ENCODE measurements around the gene TDRD9. TPM values are rescaled to one million over a fixed set of nuclear protein-coding genes. Genes with fewer than 3 reads are reported as not detected.

Gene TDRD9
- total RNA-seq, 1 donor = 0.45 TPM

DNA sequence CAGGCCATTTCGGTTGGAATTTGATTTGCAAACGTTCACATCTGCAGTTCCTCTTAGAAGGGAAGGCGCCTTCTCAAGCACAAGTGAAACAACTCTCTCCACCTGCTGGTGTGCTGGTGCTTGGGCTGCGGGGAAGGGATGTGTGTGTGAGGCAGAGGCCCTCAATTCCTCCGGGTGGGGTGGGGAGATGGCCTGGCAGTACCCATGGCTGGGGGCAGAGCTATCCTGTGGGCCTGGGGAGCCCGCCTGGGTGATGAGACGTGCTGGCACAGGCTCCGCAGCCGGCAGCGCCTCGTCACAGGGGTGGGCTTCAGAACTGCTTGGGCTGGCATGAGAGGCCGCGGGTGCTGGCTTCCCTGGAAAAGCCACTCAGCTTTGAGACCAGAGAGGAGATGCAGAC lies 28.9 kb upstream of the TDRD9 start:
- TF ChIP-seq, protein P1, sequence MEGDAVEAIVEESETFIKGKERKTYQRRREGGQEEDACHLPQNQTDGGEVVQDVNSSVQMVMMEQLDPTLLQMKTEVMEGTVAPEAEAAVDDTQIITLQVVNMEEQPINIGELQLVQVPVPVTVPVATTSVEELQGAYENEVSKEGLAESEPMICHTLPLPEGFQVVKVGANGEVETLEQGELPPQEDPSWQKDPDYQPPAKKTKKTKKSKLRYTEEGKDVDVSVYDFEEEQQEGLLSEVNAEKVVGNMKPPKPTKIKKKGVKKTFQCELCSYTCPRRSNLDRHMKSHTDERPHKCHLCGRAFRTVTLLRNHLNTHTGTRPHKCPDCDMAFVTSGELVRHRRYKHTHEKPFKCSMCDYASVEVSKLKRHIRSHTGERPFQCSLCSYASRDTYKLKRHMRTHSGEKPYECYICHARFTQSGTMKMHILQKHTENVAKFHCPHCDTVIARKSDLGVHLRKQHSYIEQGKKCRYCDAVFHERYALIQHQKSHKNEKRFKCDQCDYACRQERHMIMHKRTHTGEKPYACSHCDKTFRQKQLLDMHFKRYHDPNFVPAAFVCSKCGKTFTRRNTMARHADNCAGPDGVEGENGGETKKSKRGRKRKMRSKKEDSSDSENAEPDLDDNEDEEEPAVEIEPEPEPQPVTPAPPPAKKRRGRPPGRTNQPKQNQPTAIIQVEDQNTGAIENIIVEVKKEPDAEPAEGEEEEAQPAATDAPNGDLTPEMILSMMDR (IDR thresholded peaks at IDR 0.05; ENCODE audit: insufficient read depth, low read length) = no peak
- no peak overlapping the region for H3K4me3 ChIP-seq (ENCODE audit: low read depth, low read length)
- no peak for DNase-seq (ENCODE audit: low read depth)

DNA sequence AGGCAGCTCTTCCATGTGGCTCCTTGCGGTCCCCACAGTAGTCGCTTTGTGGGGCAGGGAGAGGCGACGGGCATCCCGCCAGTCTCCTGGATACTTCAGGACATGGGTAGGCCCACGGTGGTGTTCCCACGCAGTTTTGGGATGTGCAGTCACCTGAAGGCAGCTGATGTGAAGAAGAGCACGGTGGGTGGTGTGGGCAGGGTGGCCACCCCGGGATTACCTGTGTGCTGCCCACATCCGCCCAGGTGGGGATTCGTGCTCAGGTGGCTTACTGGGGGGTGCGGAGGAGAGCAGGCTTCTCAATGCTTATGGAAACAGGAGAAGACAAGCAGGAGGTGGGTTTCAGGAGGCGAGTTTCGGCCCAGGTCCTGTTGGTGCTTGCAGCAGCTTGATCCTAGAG lies 28.4 kb upstream of the TDRD9 start:
- no peak for DNase-seq (ENCODE audit: low read depth)
- H3K4me3 ChIP-seq (ENCODE audit: low read depth, low read length) = no peak overlapping the region
- TF ChIP-seq, protein P1 (IDR thresholded peaks at IDR 0.05; ENCODE audit: insufficient read depth, low read length) = no peak

DNA sequence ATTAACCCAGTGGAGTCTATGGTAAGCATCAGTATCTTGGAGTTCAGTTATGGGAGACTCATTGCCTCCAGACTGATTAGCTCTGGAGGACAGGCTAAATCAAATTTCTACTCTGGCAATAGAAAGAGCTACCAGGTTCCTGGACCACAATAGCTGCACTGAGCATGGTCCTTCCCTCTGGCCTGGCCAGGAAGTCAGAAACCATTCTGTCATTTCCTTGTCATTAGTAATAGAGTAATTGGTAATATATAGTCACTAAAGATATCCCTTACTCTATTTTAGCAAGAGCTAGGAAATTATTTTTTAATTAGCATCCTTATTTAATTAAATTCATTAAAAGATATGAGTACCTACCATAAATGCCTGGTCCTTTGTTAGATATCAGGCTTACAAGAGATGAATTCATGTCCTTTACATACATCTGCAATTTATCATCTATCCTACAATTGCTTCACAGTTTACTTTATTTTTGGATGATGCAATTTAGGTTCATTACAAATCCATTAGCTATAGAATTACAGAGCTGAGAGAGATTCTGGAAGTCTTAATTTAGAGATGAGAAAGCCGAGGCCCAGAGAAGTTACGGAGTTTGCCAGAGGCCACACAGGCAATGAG lies 23.7 kb upstream of the TDRD9 start:
- DNase-seq (ENCODE audit: low read depth) = no peak
- no peak overlapping the region for H3K4me3 ChIP-seq (ENCODE audit: low read depth, low read length)
- TF ChIP-seq, protein P1 (IDR thresholded peaks at IDR 0.05; ENCODE audit: insufficient read depth, low read length) = no peak

DNA sequence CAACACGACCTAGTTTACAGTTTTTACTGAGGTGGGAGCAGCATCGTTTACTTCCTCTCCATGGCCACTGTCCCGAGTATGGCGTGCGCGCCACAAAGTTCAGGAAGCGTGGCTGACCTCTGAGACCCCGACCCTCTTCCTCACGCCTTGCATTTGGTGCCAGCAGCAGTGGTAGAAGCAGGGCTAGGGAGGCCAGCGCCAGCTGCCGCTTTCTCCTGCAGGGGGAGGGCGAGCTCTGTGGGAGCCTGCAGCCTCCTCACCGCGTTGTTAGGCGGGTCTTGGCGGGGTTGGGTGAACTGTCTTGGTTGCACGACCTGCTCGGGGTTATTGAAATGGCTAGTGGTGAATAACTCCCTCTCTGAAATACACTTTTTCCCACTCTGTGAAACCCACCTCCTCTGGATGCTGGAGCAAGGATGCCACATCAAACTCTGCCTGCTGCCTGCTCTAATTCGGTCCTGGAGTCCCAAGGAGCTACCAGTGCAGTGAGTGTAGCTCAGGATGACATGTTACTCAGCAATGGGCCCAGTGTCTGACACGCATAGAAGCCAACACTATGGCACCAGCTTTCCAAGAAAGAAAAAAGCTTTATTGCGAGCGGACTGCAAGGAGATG lies 22.3 kb upstream of the TDRD9 start:
- no peak for DNase-seq (ENCODE audit: low read depth)
- no peak overlapping the region for H3K4me3 ChIP-seq (ENCODE audit: low read depth, low read length)
- TF ChIP-seq, protein P1 (IDR thresholded peaks at IDR 0.05; ENCODE audit: insufficient read depth, low read length) = peak; percentile 18

DNA sequence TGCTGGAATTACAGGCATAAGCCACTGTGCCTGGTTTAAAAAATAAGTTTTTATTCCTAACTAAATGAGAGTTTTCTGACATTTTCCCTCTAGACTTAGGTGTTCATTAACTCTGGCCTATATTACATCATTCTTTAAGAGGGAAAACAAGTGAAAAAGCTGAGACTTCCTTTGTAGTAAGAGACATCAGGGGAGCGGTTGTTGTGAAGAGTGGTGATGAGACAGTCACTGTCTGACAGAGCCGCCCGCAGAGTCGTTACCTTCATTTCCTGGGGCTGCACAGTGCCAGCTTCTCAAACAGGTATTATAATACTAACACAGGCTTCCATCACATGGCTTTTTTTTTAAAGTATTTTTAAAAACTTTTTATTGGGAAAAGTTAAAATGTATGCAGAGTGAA lies 19.7 kb upstream of the TDRD9 start:
- no peak overlapping the region for H3K4me3 ChIP-seq (ENCODE audit: low read depth, low read length)
- DNase-seq (ENCODE audit: low read depth) = no peak
- TF ChIP-seq, protein P1 (IDR thresholded peaks at IDR 0.05; ENCODE audit: insufficient read depth, low read length) = no peak

DNA sequence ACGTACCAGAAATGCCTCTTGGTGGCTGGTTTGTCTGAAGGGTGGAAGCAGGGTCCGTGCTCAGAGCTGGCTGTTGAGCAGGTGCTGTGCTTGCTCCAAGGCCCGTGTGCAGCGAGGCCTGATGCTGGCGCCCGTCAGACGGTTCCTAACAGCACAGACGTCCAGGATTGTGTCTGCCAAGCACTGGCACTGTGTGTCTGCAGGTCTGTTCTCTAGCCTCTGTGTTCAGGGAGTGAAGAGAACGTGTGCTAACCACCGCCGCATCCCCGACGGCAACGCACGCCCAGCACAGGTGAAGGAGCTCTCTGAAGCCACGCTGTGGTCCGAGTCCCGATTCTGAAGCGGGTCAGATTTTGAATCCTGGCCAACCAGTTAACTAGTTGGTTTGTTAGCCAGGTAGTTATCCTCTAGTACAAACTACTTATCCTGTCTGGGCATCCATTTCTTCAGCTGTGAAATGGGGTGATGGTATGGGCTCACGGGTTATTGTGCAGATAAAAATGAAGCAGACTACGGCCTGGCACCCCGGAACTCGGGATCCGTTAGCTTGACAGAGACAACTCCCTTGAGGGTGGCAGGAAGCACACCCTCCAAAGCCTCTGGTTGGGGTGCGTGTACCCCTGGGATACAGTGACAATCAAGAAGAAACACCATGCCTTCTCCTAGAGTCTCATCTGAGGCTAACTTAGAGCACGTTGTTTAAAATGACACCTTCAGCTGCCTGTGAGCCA lies 18.6 kb upstream of the TDRD9 start:
- no peak for DNase-seq (ENCODE audit: low read depth)
- H3K4me3 ChIP-seq (ENCODE audit: low read depth, low read length) = no peak overlapping the region
- TF ChIP-seq, protein P1 (IDR thresholded peaks at IDR 0.05; ENCODE audit: insufficient read depth, low read length) = no peak

Measured in fibroblast of the aortic adventitia (primary cell).